CD4-positive, alpha-beta memory T cell (primary cell): ENCODE results near the gene SVIP. TPM values are rescaled to one million over a fixed set of nuclear protein-coding genes. Genes with fewer than 3 reads are reported as not detected.

Source experiments
- CTCF ChIA-PET: fragments of 350-600 bp; sonication (Branson Sonifier 250); formaldehyde crosslinking; loops from one replicate; lab custom pipeline; 2021; ENCODE audit warnings: inconsistent platforms; ENCODE audit not compliant: partially characterized antibody; lab: Charles Lee
- POLR2A ChIA-PET: fragments of 350-600 bp; sonication (Branson Sonifier 250); formaldehyde crosslinking; loops from one replicate; lab custom pipeline; 2021; ENCODE audit not compliant: partially characterized antibody; lab: Charles Lee
- DNase-seq, 5 donors: peaks; one replicate each; pipeline versions ENCODE4 v3.0.0 to v3.0.0-alpha.2; 2020 to 2022; ENCODE audit warnings: mixed read lengths in 1 of 5
- H3K27ac ChIP-seq: one replicate; pipeline ENCODE4 v1.7.0; 2013; ENCODE audit warnings: low read depth, low read length
- H3K27me3 ChIP-seq: 2 replicates; pipeline ENCODE4 v1.7.0; 2013; ENCODE audit warnings: mild to moderate bottlenecking, low read length, moderate library complexity; ENCODE audit not compliant: insufficient read depth
- H3K36me3 ChIP-seq: 2 replicates; pipeline ENCODE4 v1.7.0; 2013; ENCODE audit warnings: mild to moderate bottlenecking, low read length, moderate library complexity; ENCODE audit not compliant: insufficient read depth
- H3K4me1 ChIP-seq: 2 replicates; pipeline ENCODE4 v1.7.0; 2013; ENCODE audit warnings: mild to moderate bottlenecking, low read length, moderate library complexity; ENCODE audit not compliant: insufficient read depth
- H3K4me3 ChIP-seq, 2 donors: one replicate each; pipeline ENCODE4 v1.7.0; 2013; ENCODE audit warnings: low read length in 2 of 2, mild to moderate bottlenecking in 1 of 2
- H3K9me3 ChIP-seq, 2 donors: one replicate each; pipeline ENCODE4 v1.7.0; 2013; ENCODE audit warnings: low read length in 2 of 2, control low read depth in 1 of 2; ENCODE audit not compliant: control insufficient read depth in 1 of 2
- H3K27ac Mint-ChIP-seq, 7 donors: one replicate each; pipeline ENCODE4 v1.8.0; 2020 to 2021; ENCODE audit warnings: mixed read lengths in 7 of 7, mild to moderate bottlenecking in 6 of 7, inconsistent platforms in 3 of 7, moderate library complexity in 3 of 7
- H3K27me3 Mint-ChIP-seq, 2 donors: one replicate each; pipeline ENCODE4 v1.8.0; 2020 to 2021; ENCODE audit warnings: mixed read lengths in 2 of 2
- H3K36me3 Mint-ChIP-seq, 2 donors: one replicate each; pipeline ENCODE4 v1.8.0; 2020 to 2021; ENCODE audit warnings: mixed read lengths in 2 of 2, inconsistent platforms in 1 of 2, mild to moderate bottlenecking in 1 of 2
- H3K4me1 Mint-ChIP-seq, 4 donors: one replicate each; pipeline ENCODE4 v1.8.0; 2020 to 2021; ENCODE audit warnings: mixed read lengths in 4 of 4, mild to moderate bottlenecking in 1 of 4
- H3K4me3 Mint-ChIP-seq, 8 donors: one replicate each; pipeline ENCODE4 v1.8.0; 2020 to 2021; ENCODE audit warnings: mixed read lengths in 8 of 8, mild to moderate bottlenecking in 7 of 8, moderate library complexity in 6 of 8, inconsistent platforms in 3 of 8
- H3K9me3 Mint-ChIP-seq, 8 donors: one replicate each; pipeline ENCODE4 v1.8.0; 2020 to 2021; ENCODE audit warnings: mixed read lengths in 8 of 8, mild to moderate bottlenecking in 5 of 8, inconsistent platforms in 3 of 8, moderate library complexity in 1 of 8
- intact Hi-C: fragments of 100-400 bp; cut with micrococcal nuclease; formaldehyde crosslinking; loops from one replicate; pipeline ENCODE4 v1.15.1; 2023
- polyA plus RNA-seq, 2 donors: library from polyadenylated mRNA; unstranded; fragments of 300-500 nt; fragmentation: Illumina TruSeq; gene quantifications; one replicate each; pipeline ENCODE4 v1.2.3, GENCODE V29; 2021
- total RNA-seq, 2 experiments: library from RNA; stranded (reverse); gene quantifications; one replicate each; pipeline ENCODE4 v1.2.3, GENCODE V29; 2021

The SVIP gene
- total and polyA plus RNA-seq, 4 experiments from 2014 or later: 46.5 to 75.0 (median 69.1) TPM

- Histone ChIP-seq H3K4me3 (no peak overlapping the region), H3K27me3 (no peaks in the 10 kb centered on the region), H3K4me1 (no peaks in the 10 kb centered on the region), H3K9me3 (no peaks in the 10 kb centered on the region), H3K36me3 (no peaks in the 10 kb centered on the region), H3K27ac (no peak overlapping the region)
- POLR2A ChIA-PET: no interaction called here
- Mint-ChIP-seq H3K36me3 (peaks cover 4 to 19% of the 10 kb centered on the region in 2 donors), H3K27ac (peak overlapping the region in 1 of 7 donors; percentile 52), H3K9me3 (peaks cover 0 to 8% (median 6%) of the 10 kb centered on the region in 8 donors), H3K4me3 (no peak overlapping the region), H3K27me3 (no peaks in the 10 kb centered on the region), H3K4me1 (no peaks in the 10 kb centered on the region)
- CTCF ChIA-PET: interaction anchor here (2.4 kb wide), 1 partner anchor 22 kb away, joined by 8 read pairs; the partner anchor contains the start of gene SVIP
- no peak for DNase-seq
- intact Hi-C loops: no loop called here
Measured at GRCh38 chr11:22851477-22851876, 21.9 kb upstream of the SVIP start.

GRCh38 chr11:22846726-22847125 lies 17.1 kb upstream of the SVIP start:
- Mint-ChIP-seq H3K4me3 (no peak overlapping the region), H3K4me1 (no peaks in the 10 kb centered on the region), H3K27me3 (no peaks in the 10 kb centered on the region), H3K27ac (no peak overlapping the region), H3K36me3 (peaks cover 4 to 24% of the 10 kb centered on the region in 2 donors), H3K9me3 (peaks cover 0 to 2% (median 0%) of the 10 kb centered on the region in 8 donors)
- no peak overlapping the region for H3K27ac ChIP-seq
- intact Hi-C loops: no loop called here
- no peak for DNase-seq
- ChIA-PET CTCF (interaction anchor here (1.2 kb wide), 1 partner anchor 17 kb away, joined by 4 read pairs; the partner anchor contains the start of gene SVIP), POLR2A (no interaction called here)
- H3K27me3 ChIP-seq: no peaks in the 10 kb centered on the region
- no peak overlapping the region for H3K4me3 ChIP-seq
- H3K9me3 ChIP-seq: no peaks in the 10 kb centered on the region
- no peaks in the 10 kb centered on the region for H3K4me1 ChIP-seq
- no peaks in the 10 kb centered on the region for H3K36me3 ChIP-seq

GRCh38 chr11:22832315-22833015 lies 2.9 kb upstream of the SVIP start:
- no peaks in the 10 kb centered on the region for H3K9me3 ChIP-seq
- H3K27ac ChIP-seq: no peak overlapping the region
- H3K27me3 Mint-ChIP-seq: no peaks in the 10 kb centered on the region
- no peak for DNase-seq
- H3K27me3 ChIP-seq: no peaks in the 10 kb centered on the region
- peaks cover 19% of the 10 kb centered on the region for H3K4me1 ChIP-seq
- intact Hi-C loops: no loop called here
- H3K36me3 Mint-ChIP-seq: peaks cover 3 to 14% of the 10 kb centered on the region in 2 donors
- H3K4me1 Mint-ChIP-seq: peaks cover 8 to 22% (median 11%) of the 10 kb centered on the region in 4 donors
- no peak overlapping the region for H3K4me3 ChIP-seq
- CTCF ChIA-PET: no interaction called here
- peak overlapping the region in 1 of 7 donors; percentile 38 for H3K27ac Mint-ChIP-seq
- no peaks in the 10 kb centered on the region for H3K9me3 Mint-ChIP-seq
- POLR2A ChIA-PET: no interaction called here
- H3K4me3 Mint-ChIP-seq: no peak overlapping the region
- no peaks in the 10 kb centered on the region for H3K36me3 ChIP-seq

GRCh38 chr11:22830082-22830414 lies 447 bp upstream of the SVIP start:
- Mint-ChIP-seq H3K36me3 (peaks cover 12 to 25% of the 10 kb centered on the region in 2 donors), H3K4me3 (peak overlapping the region; percentile 82 to 99 (median 94)), H3K4me1 (peaks cover 8 to 22% (median 12%) of the 10 kb centered on the region in 4 donors), H3K27ac (peak overlapping the region in 6 of 7 donors; percentile 31 to 95 (median 70)), H3K27me3 (no peaks in the 10 kb centered on the region), H3K9me3 (no peaks in the 10 kb centered on the region)
- POLR2A ChIA-PET: interaction anchor here (2.2 kb wide), 1 partner anchor 205 kb away, joined by 35 read pairs; the partner anchor contains the start of gene FANCF
- H3K9me3 ChIP-seq: no peaks in the 10 kb centered on the region
- peaks cover 19% of the 10 kb centered on the region for H3K4me1 ChIP-seq
- CTCF ChIA-PET: interaction anchor here (0.8 to 2.4 kb wide), 13 partner anchors 10 to 502 kb away, joined by 3 to 16 read pairs (median 5); partner anchors contain the start of gene FANCF
- H3K27me3 ChIP-seq: no peaks in the 10 kb centered on the region
- peak overlapping the region; percentile 15 for H3K27ac ChIP-seq
- no peak for DNase-seq
- peak overlapping the region in 1 of 2 donors; percentile 81 for H3K4me3 ChIP-seq
- H3K36me3 ChIP-seq: peaks cover 10% of the 10 kb centered on the region
- intact Hi-C loops: no loop called here

- peaks cover 10 to 22% (median 12%) of the 10 kb centered on the region in 4 donors for H3K4me1 Mint-ChIP-seq
- H3K9me3 Mint-ChIP-seq: no peaks in the 10 kb centered on the region
- H3K36me3 Mint-ChIP-seq: peaks cover 20 to 37% of the 10 kb centered on the region in 2 donors
- ChIA-PET POLR2A (interaction anchor here (1.4 to 2.2 kb wide), 2 partner anchors 48 to 203 kb away, joined by 5 to 35 read pairs; partner anchors contain the start of gene FANCF), CTCF (interaction anchor here (0.7 to 2.4 kb wide), 7 partner anchors 9 to 205 kb away, joined by 3 to 16 read pairs (median 9); partner anchors contain the start of gene FANCF)
- peak overlapping the region; percentile 93 to 99 (median 95) for H3K4me3 Mint-ChIP-seq
- intact Hi-C loops: no loop called here
- H3K27me3 ChIP-seq: no peaks in the 10 kb centered on the region
- no peaks in the 10 kb centered on the region for H3K9me3 ChIP-seq
- no peak for DNase-seq
- H3K27ac ChIP-seq: no peak overlapping the region
- H3K27me3 Mint-ChIP-seq: no peaks in the 10 kb centered on the region
- H3K4me1 ChIP-seq: peaks cover 19% of the 10 kb centered on the region
- H3K36me3 ChIP-seq: peaks cover 21% of the 10 kb centered on the region
- H3K27ac Mint-ChIP-seq: peak overlapping the region in 5 of 7 donors; percentile 23 to 95 (median 83)
- H3K4me3 ChIP-seq: peak overlapping the region in 1 of 2 donors; percentile 33
Measured at GRCh38 chr11:22828373-22828772, 1.2 kb downstream of the SVIP start.

- ChIA-PET POLR2A (no interaction called here), CTCF (no interaction called here)
- Mint-ChIP-seq H3K4me1 (peaks cover 0 to 5% (median under 1%) of the 10 kb centered on the region in 4 donors), H3K4me3 (no peak overlapping the region), H3K9me3 (peaks cover 0 to 5% (median 0%) of the 10 kb centered on the region in 8 donors), H3K36me3 (peaks cover 71 to 73% of the 10 kb centered on the region in 2 donors), H3K27ac (no peak overlapping the region), H3K27me3 (no peaks in the 10 kb centered on the region)
- no peak for DNase-seq
- Histone ChIP-seq H3K36me3 (peaks cover 35% of the 10 kb centered on the region), H3K9me3 (no peaks in the 10 kb centered on the region), H3K27me3 (no peaks in the 10 kb centered on the region), H3K4me1 (no peaks in the 10 kb centered on the region), H3K27ac (no peak overlapping the region), H3K4me3 (no peak overlapping the region)
- intact Hi-C loops: no loop called here
Measured at GRCh38 chr11:22822203-22822602, 7.4 kb downstream of the SVIP start.

GRCh38 chr11:22809893-22810292 lies 19.7 kb downstream of the SVIP start:
- Mint-ChIP-seq H3K27me3 (peaks cover 0 to 1% of the 10 kb centered on the region in 2 donors), H3K27ac (no peak overlapping the region), H3K4me1 (peaks cover 0 to 2% (median under 1%) of the 10 kb centered on the region in 4 donors), H3K4me3 (no peak overlapping the region), H3K9me3 (peaks cover 0 to 20% (median 6%) of the 10 kb centered on the region in 8 donors), H3K36me3 (peaks cover 0 to 14% of the 10 kb centered on the region in 2 donors)
- Histone ChIP-seq H3K36me3 (no peaks in the 10 kb centered on the region), H3K4me1 (no peaks in the 10 kb centered on the region), H3K27me3 (no peaks in the 10 kb centered on the region), H3K27ac (no peak overlapping the region), H3K4me3 (no peak overlapping the region), H3K9me3 (no peaks in the 10 kb centered on the region)
- ChIA-PET POLR2A (no interaction called here), CTCF (no interaction called here)
- intact Hi-C loops: no loop called here
- DNase-seq: no peak
